ENCODE measurements around the gene LPP.

LPP gene

DNA sequence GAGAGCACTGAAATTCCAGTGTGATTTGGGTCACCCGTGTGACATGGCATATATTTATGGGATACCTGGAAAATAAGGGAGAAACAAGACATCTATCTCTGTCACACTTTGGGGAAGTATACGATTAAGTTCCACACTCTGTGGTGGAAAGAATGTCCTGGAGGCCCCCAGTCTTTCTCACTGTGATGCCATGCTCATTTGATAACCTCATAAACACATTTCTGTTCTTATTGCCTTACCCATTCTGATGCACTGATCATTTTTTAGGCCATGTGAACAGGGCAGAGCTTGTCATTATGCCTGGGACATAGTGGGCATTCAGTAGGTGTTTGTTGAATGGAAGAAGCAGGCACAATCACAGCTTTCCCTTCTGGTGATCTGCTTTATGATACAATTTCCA is 668.5 kb downstream of the LPP start:
- Histone ChIP-seq H3K27ac (ENCODE audit: low read depth, low read length) (no peak overlapping the region), H2AK5ac (ENCODE audit: low read length) (no peak overlapping the region)

DNA sequence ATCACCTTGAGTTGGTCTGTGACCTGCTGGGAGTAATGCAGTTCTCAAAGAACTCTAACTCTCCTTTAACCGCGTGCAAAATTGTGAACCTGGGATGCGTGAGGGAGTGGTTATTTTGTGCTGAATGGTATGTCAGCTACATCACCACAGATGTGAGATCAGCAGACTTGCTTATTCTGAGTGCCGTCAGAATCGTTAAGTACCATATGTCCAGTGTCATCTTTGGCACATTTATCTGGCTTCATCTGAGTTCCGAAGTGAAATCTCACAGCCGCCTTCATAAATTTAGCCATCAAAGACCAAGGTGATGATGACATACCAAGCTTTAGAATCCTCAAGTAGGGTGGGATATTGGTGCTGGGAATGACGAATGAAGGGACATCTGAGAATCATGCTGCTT is 670.6 kb downstream of the LPP start:
- WGBS (ENCODE audit: extremely low coverage, insufficient coverage, low lambda C conversion rate) = no CpG with 5 or more reads among the region's 8 CpGs

More for the DNA sequence above, 668.5 kb downstream of the LPP start:
- Histone ChIP-seq H3K79me1 (ENCODE audit: low read length) (no peaks in the 10 kb centered on the region), H3K36me3 (ENCODE audit: control insufficient read depth, insufficient read depth, low read length) (no peaks in the 10 kb centered on the region), H3K4ac (ENCODE audit: low read depth, low read length) (no peak overlapping the region), H2BK15ac (replicated peaks; ENCODE audit: low read depth) (no peak overlapping the region), H2BK5ac (ENCODE audit: low read length) (no peak overlapping the region), H3K27me3 (ENCODE audit: insufficient read depth, low read length, poor library complexity) (no peaks in the 10 kb centered on the region), H3K79me2 (ENCODE audit: control insufficient read depth, insufficient read depth, low read length) (no peaks in the 10 kb centered on the region), H2BK120ac (ENCODE audit: low read depth, low read length) (no peak overlapping the region), H4K8ac (ENCODE audit: low read depth, low read length) (no peak overlapping the region), H3K56ac (ENCODE audit: low read length) (no peak overlapping the region), H4K5ac (ENCODE audit: low read length) (no peak overlapping the region), H3K18ac (ENCODE audit: low read length) (no peak overlapping the region), H3K23ac (ENCODE audit: low read length) (no peak overlapping the region), H3K4me2 (ENCODE audit: low read length) (no peak overlapping the region), H3K9ac (ENCODE audit: low read length) (no peak overlapping the region), H3K4me3 (ENCODE audit: low read length) (no peak overlapping the region), H3K4me1 (ENCODE audit: control insufficient read depth, low read depth, low read length) (no peaks in the 10 kb centered on the region)
- no CpG with 5 or more reads among the region's 2 CpGs for WGBS (ENCODE audit: extremely low coverage, insufficient coverage, low lambda C conversion rate)
- DNase-seq = no peak

DNA sequence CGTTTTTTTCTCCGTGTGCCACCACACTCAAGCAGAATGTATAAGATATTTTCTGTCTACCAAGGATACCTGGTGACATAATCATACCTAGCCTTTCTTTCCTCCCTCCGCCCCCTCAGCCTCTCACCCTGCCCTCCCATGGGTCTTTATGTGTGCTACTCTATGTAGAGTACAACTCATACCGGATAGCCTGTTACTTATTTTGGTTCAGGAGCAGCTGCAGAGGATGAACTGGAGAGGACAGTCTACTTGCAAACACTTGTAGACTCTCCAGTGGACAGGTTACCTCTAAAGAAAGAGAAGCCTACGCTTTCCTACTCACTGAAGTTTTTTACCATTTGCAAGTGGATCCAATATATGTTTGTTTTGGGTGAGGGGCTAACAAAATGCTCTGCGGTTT is 671.9 kb downstream of the LPP start:
- no peak overlapping the region for H2AK5ac ChIP-seq (ENCODE audit: low read length)
- H3K18ac ChIP-seq (ENCODE audit: low read length) = no peak overlapping the region
- H3K9ac ChIP-seq (ENCODE audit: low read length) = no peak overlapping the region
- H2BK5ac ChIP-seq (ENCODE audit: low read length) = no peak overlapping the region
- no peak overlapping the region for H2BK15ac ChIP-seq (replicated peaks; ENCODE audit: low read depth)
- no peaks in the 10 kb centered on the region for H3K4me1 ChIP-seq (ENCODE audit: control insufficient read depth, low read depth, low read length)
- no peak overlapping the region for H3K4me3 ChIP-seq (ENCODE audit: low read length)
- no peak overlapping the region for H3K4me2 ChIP-seq (ENCODE audit: low read length)
- no peaks in the 10 kb centered on the region for H3K79me2 ChIP-seq (ENCODE audit: control insufficient read depth, insufficient read depth, low read length)
- no peaks in the 10 kb centered on the region for H3K79me1 ChIP-seq (ENCODE audit: low read length)
- H3K56ac ChIP-seq (ENCODE audit: low read length) = no peak overlapping the region
- no peak overlapping the region for H3K27ac ChIP-seq (ENCODE audit: low read depth, low read length)
- H3K4ac ChIP-seq (ENCODE audit: low read depth, low read length) = no peak overlapping the region
- H3K36me3 ChIP-seq (ENCODE audit: control insufficient read depth, insufficient read depth, low read length) = no peaks in the 10 kb centered on the region
- no peak overlapping the region for H4K8ac ChIP-seq (ENCODE audit: low read depth, low read length)
- H4K5ac ChIP-seq (ENCODE audit: low read length) = no peak overlapping the region
- WGBS (ENCODE audit: extremely low coverage, insufficient coverage, low lambda C conversion rate) = no CpG with 5 or more reads among the region's 6 CpGs
- H3K27me3 ChIP-seq (ENCODE audit: insufficient read depth, low read length, poor library complexity) = no peaks in the 10 kb centered on the region
- no peak overlapping the region for H2BK120ac ChIP-seq (ENCODE audit: low read depth, low read length)
- no peak for DNase-seq
- H3K23ac ChIP-seq (ENCODE audit: low read length) = no peak overlapping the region

More for the DNA sequence above, 670.6 kb downstream of the LPP start:
- H3K9ac ChIP-seq (ENCODE audit: low read length) = no peak overlapping the region
- no peak overlapping the region for H3K56ac ChIP-seq (ENCODE audit: low read length)
- no peaks in the 10 kb centered on the region for H3K36me3 ChIP-seq (ENCODE audit: control insufficient read depth, insufficient read depth, low read length)
- no peak overlapping the region for H4K5ac ChIP-seq (ENCODE audit: low read length)
- no peak overlapping the region for H3K27ac ChIP-seq (ENCODE audit: low read depth, low read length)
- no peak overlapping the region for H3K4ac ChIP-seq (ENCODE audit: low read depth, low read length)
- no peak overlapping the region for H4K8ac ChIP-seq (ENCODE audit: low read depth, low read length)
- no peak overlapping the region for H2BK5ac ChIP-seq (ENCODE audit: low read length)
- H3K79me1 ChIP-seq (ENCODE audit: low read length) = no peaks in the 10 kb centered on the region
- no peak overlapping the region for H2AK5ac ChIP-seq (ENCODE audit: low read length)
- no peak overlapping the region for H3K23ac ChIP-seq (ENCODE audit: low read length)
- DNase-seq = no peak
- no peaks in the 10 kb centered on the region for H3K79me2 ChIP-seq (ENCODE audit: control insufficient read depth, insufficient read depth, low read length)
- H3K27me3 ChIP-seq (ENCODE audit: insufficient read depth, low read length, poor library complexity) = no peaks in the 10 kb centered on the region
- no peak overlapping the region for H3K4me3 ChIP-seq (ENCODE audit: low read length)
- no peak overlapping the region for H3K4me2 ChIP-seq (ENCODE audit: low read length)
- no peak overlapping the region for H2BK120ac ChIP-seq (ENCODE audit: low read depth, low read length)
- no peak overlapping the region for H2BK15ac ChIP-seq (replicated peaks; ENCODE audit: low read depth)
- no peaks in the 10 kb centered on the region for H3K4me1 ChIP-seq (ENCODE audit: control insufficient read depth, low read depth, low read length)
- no peak overlapping the region for H3K18ac ChIP-seq (ENCODE audit: low read length)

DNA sequence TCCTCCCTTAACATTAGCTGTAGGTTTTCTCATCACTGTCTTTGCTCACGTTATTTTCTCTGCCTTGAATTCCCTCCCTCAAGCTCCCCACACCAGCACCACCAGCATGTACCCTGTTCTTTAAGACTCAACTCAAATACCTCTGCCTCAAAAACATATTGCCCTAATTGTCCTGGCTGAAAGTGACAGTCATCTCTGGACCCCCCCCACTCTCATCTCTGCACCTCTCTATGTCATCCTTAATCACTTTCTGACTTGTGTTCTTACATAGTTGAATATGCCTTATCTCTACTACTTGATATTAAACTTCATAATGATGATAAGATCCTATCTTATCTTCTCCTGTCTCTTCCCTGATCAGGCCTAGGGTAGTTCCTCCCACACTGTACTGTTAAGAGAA is 672.6 kb downstream of the LPP start:
- Histone ChIP-seq H3K9ac (ENCODE audit: low read length) (no peak overlapping the region), H2BK5ac (ENCODE audit: low read length) (no peak overlapping the region)
- DNase-seq = no peak

DNA sequence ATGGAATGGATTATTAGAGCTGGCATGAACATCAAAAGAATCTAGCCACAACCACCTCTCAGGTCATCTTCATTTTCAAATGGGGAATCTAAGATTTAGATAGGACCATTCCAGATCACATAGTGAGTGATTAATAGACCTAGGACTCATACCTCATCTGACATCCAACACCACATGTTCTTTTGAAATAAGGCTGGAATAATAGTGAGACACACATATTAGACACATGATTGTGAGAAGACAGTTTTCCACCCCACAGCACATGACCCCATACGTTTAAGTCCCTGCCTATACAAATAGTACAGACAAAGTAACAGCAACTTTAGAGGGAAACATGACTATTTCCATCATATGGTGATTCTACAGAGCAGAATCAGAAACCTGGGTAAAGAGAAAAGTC is 673.1 kb downstream of the LPP start:
- Histone ChIP-seq H2AK5ac (ENCODE audit: low read length) (no peak overlapping the region), H2BK5ac (ENCODE audit: low read length) (no peak overlapping the region), H3K4me2 (ENCODE audit: low read length) (no peak overlapping the region), H2BK120ac (ENCODE audit: low read depth, low read length) (no peak overlapping the region), H3K4ac (ENCODE audit: low read depth, low read length) (no peak overlapping the region), H3K79me2 (ENCODE audit: control insufficient read depth, insufficient read depth, low read length) (no peaks in the 10 kb centered on the region), H4K5ac (ENCODE audit: low read length) (no peak overlapping the region), H4K8ac (ENCODE audit: low read depth, low read length) (no peak overlapping the region), H3K4me3 (ENCODE audit: low read length) (no peak overlapping the region), H3K27me3 (ENCODE audit: insufficient read depth, low read length, poor library complexity) (no peaks in the 10 kb centered on the region), H3K18ac (ENCODE audit: low read length) (no peak overlapping the region), H3K23ac (ENCODE audit: low read length) (no peak overlapping the region), H3K4me1 (ENCODE audit: control insufficient read depth, low read depth, low read length) (no peaks in the 10 kb centered on the region), H3K36me3 (ENCODE audit: control insufficient read depth, insufficient read depth, low read length) (no peaks in the 10 kb centered on the region), H3K79me1 (ENCODE audit: low read length) (no peaks in the 10 kb centered on the region), H2BK15ac (replicated peaks; ENCODE audit: low read depth) (no peak overlapping the region), H3K9ac (ENCODE audit: low read length) (no peak overlapping the region), H3K56ac (ENCODE audit: low read length) (no peak overlapping the region), H3K27ac (ENCODE audit: low read depth, low read length) (no peak overlapping the region)
- DNase-seq = no peak
- no CpG with 5 or more reads among the region's 1 CpG for WGBS (ENCODE audit: extremely low coverage, insufficient coverage, low lambda C conversion rate)

More for the DNA sequence above, 672.6 kb downstream of the LPP start:
- Histone ChIP-seq H3K4me2 (ENCODE audit: low read length) (no peak overlapping the region), H3K4me1 (ENCODE audit: control insufficient read depth, low read depth, low read length) (no peaks in the 10 kb centered on the region), H3K18ac (ENCODE audit: low read length) (no peak overlapping the region), H3K79me2 (ENCODE audit: control insufficient read depth, insufficient read depth, low read length) (no peaks in the 10 kb centered on the region), H3K79me1 (ENCODE audit: low read length) (no peaks in the 10 kb centered on the region), H3K56ac (ENCODE audit: low read length) (no peak overlapping the region), H2BK120ac (ENCODE audit: low read depth, low read length) (no peak overlapping the region), H2BK15ac (replicated peaks; ENCODE audit: low read depth) (no peak overlapping the region), H3K36me3 (ENCODE audit: control insufficient read depth, insufficient read depth, low read length) (no peaks in the 10 kb centered on the region), H4K8ac (ENCODE audit: low read depth, low read length) (no peak overlapping the region), H3K27me3 (ENCODE audit: insufficient read depth, low read length, poor library complexity) (no peaks in the 10 kb centered on the region), H4K5ac (ENCODE audit: low read length) (no peak overlapping the region), H3K27ac (ENCODE audit: low read depth, low read length) (no peak overlapping the region), H3K4me3 (ENCODE audit: low read length) (no peak overlapping the region), H3K4ac (ENCODE audit: low read depth, low read length) (no peak overlapping the region), H2AK5ac (ENCODE audit: low read length) (no peak overlapping the region), H3K23ac (ENCODE audit: low read length) (no peak overlapping the region)
- WGBS (ENCODE audit: extremely low coverage, insufficient coverage, low lambda C conversion rate) = no CpG with 5 or more reads among the region's 1 CpG

DNA sequence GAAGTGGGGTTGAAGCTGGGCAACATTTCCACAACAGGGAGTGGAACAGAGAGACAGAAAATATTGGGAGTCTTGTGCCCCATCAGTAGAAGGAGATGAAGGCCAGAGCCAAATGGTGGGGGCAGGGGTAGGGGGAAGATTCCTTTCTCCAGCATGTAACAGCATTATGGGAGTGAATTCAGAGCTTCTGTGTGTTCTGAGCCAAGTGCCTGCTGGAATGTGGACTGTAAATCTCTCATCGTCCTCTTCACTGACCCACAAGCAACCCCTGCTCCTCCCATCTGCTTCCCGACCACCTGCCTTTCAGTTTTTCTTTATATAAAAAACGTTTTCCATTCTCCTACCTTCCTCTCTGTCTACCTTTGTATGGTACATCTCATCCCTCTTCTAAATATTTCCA is 673.6 kb downstream of the LPP start:
- Histone ChIP-seq H3K9ac (ENCODE audit: low read length) (no peak overlapping the region), H3K4ac (ENCODE audit: low read depth, low read length) (no peak overlapping the region), H3K4me3 (ENCODE audit: low read length) (no peak overlapping the region), H3K23ac (ENCODE audit: low read length) (no peak overlapping the region), H3K56ac (ENCODE audit: low read length) (no peak overlapping the region), H3K79me1 (ENCODE audit: low read length) (no peaks in the 10 kb centered on the region), H3K36me3 (ENCODE audit: control insufficient read depth, insufficient read depth, low read length) (no peaks in the 10 kb centered on the region), H2AK5ac (ENCODE audit: low read length) (no peak overlapping the region), H3K18ac (ENCODE audit: low read length) (no peak overlapping the region), H3K27me3 (ENCODE audit: insufficient read depth, low read length, poor library complexity) (no peaks in the 10 kb centered on the region), H3K27ac (ENCODE audit: low read depth, low read length) (no peak overlapping the region), H2BK15ac (replicated peaks; ENCODE audit: low read depth) (no peak overlapping the region), H4K5ac (ENCODE audit: low read length) (no peak overlapping the region), H2BK120ac (ENCODE audit: low read depth, low read length) (no peak overlapping the region), H3K79me2 (ENCODE audit: control insufficient read depth, insufficient read depth, low read length) (no peaks in the 10 kb centered on the region), H3K4me2 (ENCODE audit: low read length) (no peak overlapping the region), H3K4me1 (ENCODE audit: control insufficient read depth, low read depth, low read length) (no peaks in the 10 kb centered on the region), H4K8ac (ENCODE audit: low read depth, low read length) (no peak overlapping the region), H2BK5ac (ENCODE audit: low read length) (no peak overlapping the region)
- DNase-seq = no peak
- WGBS (ENCODE audit: extremely low coverage, insufficient coverage, low lambda C conversion rate) = 100% methylated on average over 1 of the region's 3 CpGs
